Measurements from ENCODE around the gene MAPK4.

DNA sequence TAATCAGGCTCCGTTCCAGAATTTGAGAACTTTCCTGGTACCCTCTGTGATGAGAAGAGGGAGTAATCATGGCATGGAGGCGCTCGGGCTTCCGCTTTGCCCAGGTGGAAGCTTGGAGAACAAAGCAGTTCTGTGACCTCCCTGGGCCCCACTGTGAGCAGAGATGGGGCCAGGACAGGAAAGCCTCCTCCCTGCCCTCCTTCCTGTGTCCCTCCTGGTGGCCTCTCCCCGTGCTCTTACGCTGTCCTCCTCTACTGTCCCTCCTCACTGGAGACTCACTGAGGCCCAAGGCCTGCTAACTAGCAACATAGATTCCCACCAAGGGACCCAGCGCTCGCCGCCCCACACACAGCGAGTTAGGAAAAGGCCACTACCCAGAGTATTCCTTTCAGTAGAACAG lies 119.8 kb downstream of the MAPK4 start:
- TF ChIP-seq, protein P1, sequence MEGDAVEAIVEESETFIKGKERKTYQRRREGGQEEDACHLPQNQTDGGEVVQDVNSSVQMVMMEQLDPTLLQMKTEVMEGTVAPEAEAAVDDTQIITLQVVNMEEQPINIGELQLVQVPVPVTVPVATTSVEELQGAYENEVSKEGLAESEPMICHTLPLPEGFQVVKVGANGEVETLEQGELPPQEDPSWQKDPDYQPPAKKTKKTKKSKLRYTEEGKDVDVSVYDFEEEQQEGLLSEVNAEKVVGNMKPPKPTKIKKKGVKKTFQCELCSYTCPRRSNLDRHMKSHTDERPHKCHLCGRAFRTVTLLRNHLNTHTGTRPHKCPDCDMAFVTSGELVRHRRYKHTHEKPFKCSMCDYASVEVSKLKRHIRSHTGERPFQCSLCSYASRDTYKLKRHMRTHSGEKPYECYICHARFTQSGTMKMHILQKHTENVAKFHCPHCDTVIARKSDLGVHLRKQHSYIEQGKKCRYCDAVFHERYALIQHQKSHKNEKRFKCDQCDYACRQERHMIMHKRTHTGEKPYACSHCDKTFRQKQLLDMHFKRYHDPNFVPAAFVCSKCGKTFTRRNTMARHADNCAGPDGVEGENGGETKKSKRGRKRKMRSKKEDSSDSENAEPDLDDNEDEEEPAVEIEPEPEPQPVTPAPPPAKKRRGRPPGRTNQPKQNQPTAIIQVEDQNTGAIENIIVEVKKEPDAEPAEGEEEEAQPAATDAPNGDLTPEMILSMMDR (IDR thresholded peaks at IDR 0.05; ENCODE audit: insufficient read depth, low read length) = no peak
- TF ChIP-seq, protein P2, sequence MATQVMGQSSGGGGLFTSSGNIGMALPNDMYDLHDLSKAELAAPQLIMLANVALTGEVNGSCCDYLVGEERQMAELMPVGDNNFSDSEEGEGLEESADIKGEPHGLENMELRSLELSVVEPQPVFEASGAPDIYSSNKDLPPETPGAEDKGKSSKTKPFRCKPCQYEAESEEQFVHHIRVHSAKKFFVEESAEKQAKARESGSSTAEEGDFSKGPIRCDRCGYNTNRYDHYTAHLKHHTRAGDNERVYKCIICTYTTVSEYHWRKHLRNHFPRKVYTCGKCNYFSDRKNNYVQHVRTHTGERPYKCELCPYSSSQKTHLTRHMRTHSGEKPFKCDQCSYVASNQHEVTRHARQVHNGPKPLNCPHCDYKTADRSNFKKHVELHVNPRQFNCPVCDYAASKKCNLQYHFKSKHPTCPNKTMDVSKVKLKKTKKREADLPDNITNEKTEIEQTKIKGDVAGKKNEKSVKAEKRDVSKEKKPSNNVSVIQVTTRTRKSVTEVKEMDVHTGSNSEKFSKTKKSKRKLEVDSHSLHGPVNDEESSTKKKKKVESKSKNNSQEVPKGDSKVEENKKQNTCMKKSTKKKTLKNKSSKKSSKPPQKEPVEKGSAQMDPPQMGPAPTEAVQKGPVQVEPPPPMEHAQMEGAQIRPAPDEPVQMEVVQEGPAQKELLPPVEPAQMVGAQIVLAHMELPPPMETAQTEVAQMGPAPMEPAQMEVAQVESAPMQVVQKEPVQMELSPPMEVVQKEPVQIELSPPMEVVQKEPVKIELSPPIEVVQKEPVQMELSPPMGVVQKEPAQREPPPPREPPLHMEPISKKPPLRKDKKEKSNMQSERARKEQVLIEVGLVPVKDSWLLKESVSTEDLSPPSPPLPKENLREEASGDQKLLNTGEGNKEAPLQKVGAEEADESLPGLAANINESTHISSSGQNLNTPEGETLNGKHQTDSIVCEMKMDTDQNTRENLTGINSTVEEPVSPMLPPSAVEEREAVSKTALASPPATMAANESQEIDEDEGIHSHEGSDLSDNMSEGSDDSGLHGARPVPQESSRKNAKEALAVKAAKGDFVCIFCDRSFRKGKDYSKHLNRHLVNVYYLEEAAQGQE (IDR thresholded peaks at IDR 0.05; ENCODE audit: insufficient replicate concordance, low read depth) = no peak
- TF ChIP-seq POLR2AphosphoS5 (IDR thresholded peaks at IDR 0.05; ENCODE audit: low read depth) = no peak
- TF ChIP-seq GABPA (IDR thresholded peaks at IDR 0.05; ENCODE audit: low read depth) = no peak
- TF ChIP-seq SPI1 (IDR thresholded peaks at IDR 0.05; ENCODE audit: borderline replicate concordance, low read depth) = no peak
